ENCODE results near the gene APP.

APP gene

GRCh38 chr21:25885880-25886279, 284.7 kb downstream of the APP start:
- no peak overlapping the region for H3K4me2 ChIP-seq (ENCODE audit: low read length)
- H3K79me2 ChIP-seq (ENCODE audit: insufficient read depth, low read length): no peaks in the 10 kb centered on the region
- H3K9me2 ChIP-seq (ENCODE audit: low read depth, low read length): no peaks in the 10 kb centered on the region
- H3K27ac ChIP-seq (ENCODE audit: low read depth, low read length, poor library complexity, severe bottlenecking): no peak overlapping the region
- H3K9me3 ChIP-seq (ENCODE audit: low read length): no peaks in the 10 kb centered on the region
- H3K4me3 ChIP-seq (ENCODE audit: low read depth, low read length, poor library complexity, severe bottlenecking): no peak overlapping the region
- no peaks in the 10 kb centered on the region for H3F3A ChIP-seq (ENCODE audit: insufficient read depth, low read length)
- no peaks in the 10 kb centered on the region for H3K4me1 ChIP-seq (ENCODE audit: insufficient read depth, low read length, severe bottlenecking)
- no peaks in the 10 kb centered on the region for H4K20me1 ChIP-seq (ENCODE audit: insufficient read depth, low read length)
- H2AFZ ChIP-seq (ENCODE audit: low read length): no peak overlapping the region
- H3K27me3 ChIP-seq (ENCODE audit: insufficient read depth, low read length): no peaks in the 10 kb centered on the region
- TF ChIP-seq EZH2 (IDR thresholded peaks at IDR 0.05; ENCODE audit: borderline replicate concordance, low read length) (no peak), CTCF (IDR thresholded peaks at IDR 0.05; ENCODE audit: low read length) (no peak)
- H3K36me3 ChIP-seq (ENCODE audit: insufficient read depth, low read length): no peaks in the 10 kb centered on the region
- H3K9ac ChIP-seq (ENCODE audit: low read length): no peak overlapping the region

GRCh38 chr21:25885405-25885804, 285.2 kb downstream of the APP start:
- H3K79me2 ChIP-seq (ENCODE audit: insufficient read depth, low read length): no peaks in the 10 kb centered on the region
- no peak overlapping the region for H3K27ac ChIP-seq (ENCODE audit: low read depth, low read length, poor library complexity, severe bottlenecking)
- H3K4me3 ChIP-seq (ENCODE audit: low read depth, low read length, poor library complexity, severe bottlenecking): no peak overlapping the region
- H2AFZ ChIP-seq (ENCODE audit: low read length): no peak overlapping the region
- no peaks in the 10 kb centered on the region for H3K4me1 ChIP-seq (ENCODE audit: insufficient read depth, low read length, severe bottlenecking)
- H3K9me3 ChIP-seq (ENCODE audit: low read length): no peaks in the 10 kb centered on the region
- H4K20me1 ChIP-seq (ENCODE audit: insufficient read depth, low read length): no peaks in the 10 kb centered on the region
- no peak overlapping the region for H3K4me2 ChIP-seq (ENCODE audit: low read length)
- TF ChIP-seq CTCF (IDR thresholded peaks at IDR 0.05; ENCODE audit: low read length): no peak
- no peak for TF ChIP-seq EZH2 (IDR thresholded peaks at IDR 0.05; ENCODE audit: borderline replicate concordance, low read length)
- H3K9me2 ChIP-seq (ENCODE audit: low read depth, low read length): no peaks in the 10 kb centered on the region
- no peak overlapping the region for H3K9ac ChIP-seq (ENCODE audit: low read length)
- H3K36me3 ChIP-seq (ENCODE audit: insufficient read depth, low read length): no peaks in the 10 kb centered on the region
- H3K27me3 ChIP-seq (ENCODE audit: insufficient read depth, low read length): no peaks in the 10 kb centered on the region
- no peaks in the 10 kb centered on the region for H3F3A ChIP-seq (ENCODE audit: insufficient read depth, low read length)

- Histone ChIP-seq H3K9ac (ENCODE audit: low read length) (no peak overlapping the region), H3K4me3 (ENCODE audit: low read depth, low read length, poor library complexity, severe bottlenecking) (no peak overlapping the region), H3K4me2 (ENCODE audit: low read length) (no peak overlapping the region), H3K27ac (ENCODE audit: low read depth, low read length, poor library complexity, severe bottlenecking) (no peak overlapping the region), H3K4me1 (ENCODE audit: insufficient read depth, low read length, severe bottlenecking) (no peaks in the 10 kb centered on the region), H4K20me1 (ENCODE audit: insufficient read depth, low read length) (no peaks in the 10 kb centered on the region), H3K9me3 (ENCODE audit: low read length) (no peaks in the 10 kb centered on the region), H2AFZ (ENCODE audit: low read length) (no peak overlapping the region), H3K9me2 (ENCODE audit: low read depth, low read length) (no peaks in the 10 kb centered on the region), H3K27me3 (ENCODE audit: insufficient read depth, low read length) (no peaks in the 10 kb centered on the region), H3F3A (ENCODE audit: insufficient read depth, low read length) (no peaks in the 10 kb centered on the region), H3K79me2 (ENCODE audit: insufficient read depth, low read length) (no peaks in the 10 kb centered on the region), H3K36me3 (ENCODE audit: insufficient read depth, low read length) (no peaks in the 10 kb centered on the region)
- no peak for TF ChIP-seq EZH2 (IDR thresholded peaks at IDR 0.05; ENCODE audit: borderline replicate concordance, low read length)
- no peak for TF ChIP-seq CTCF (IDR thresholded peaks at IDR 0.05; ENCODE audit: low read length)
Measured at GRCh38 chr21:25884311-25884710, 286.3 kb downstream of the APP start.
